ENCODE results near the gene AMMECR1L.
A peak's percentile ranks its signal among the peaks of the same experiment; 100 is the strongest.
"Not testable (repeated sequence)": the region's sequence is repeated elsewhere in the genome, so short reads cannot be mapped to it uniquely, and the experiment has no call there.

AMMECR1L gene

DNA sequence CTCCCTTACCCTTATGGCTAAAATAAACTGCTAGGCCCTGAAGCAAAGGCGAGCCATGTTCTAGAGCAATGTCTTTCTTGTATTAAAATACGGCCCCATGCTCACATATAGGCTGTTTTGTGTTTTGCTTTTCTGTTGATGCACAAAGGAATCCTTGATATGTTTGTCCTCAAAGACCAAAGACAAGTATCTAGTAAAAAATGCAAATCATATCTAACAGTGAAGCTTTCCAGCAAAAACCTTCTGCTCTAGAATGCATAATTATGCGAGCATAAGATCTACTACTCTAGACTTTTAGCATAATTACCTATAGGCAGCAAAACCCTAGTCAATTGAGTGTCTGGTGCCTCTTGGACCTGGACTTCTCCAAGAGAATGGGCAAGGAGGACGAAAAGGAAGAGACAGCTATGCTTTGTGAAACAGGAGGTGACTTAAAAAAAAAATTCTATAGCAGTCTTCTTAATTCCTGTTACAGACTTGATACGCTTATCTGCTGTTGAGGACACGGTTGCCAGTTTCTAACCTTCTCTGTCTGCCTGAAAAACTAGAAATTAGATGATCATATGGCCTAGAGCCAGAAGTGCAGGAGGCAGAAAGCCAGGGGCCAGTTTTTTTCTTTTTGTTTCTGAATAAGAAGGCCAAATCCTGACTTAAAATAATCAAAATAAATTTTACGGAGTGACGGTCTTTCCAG lies 1.5 kb upstream of the AMMECR1L start:
- DNase-seq (ENCODE audit: low read depth), result no peak

- DNase-seq (ENCODE audit: low read depth), result not testable (repeated sequence)
Measured at GRCh38 chr2:127886593-127886935, 808 bp upstream of the AMMECR1L start.

- DNase-seq (ENCODE audit: low read depth), result not testable (repeated sequence)
Measured at GRCh38 chr2:127884861-127885740, 655 bp downstream of the AMMECR1L start.

DNA sequence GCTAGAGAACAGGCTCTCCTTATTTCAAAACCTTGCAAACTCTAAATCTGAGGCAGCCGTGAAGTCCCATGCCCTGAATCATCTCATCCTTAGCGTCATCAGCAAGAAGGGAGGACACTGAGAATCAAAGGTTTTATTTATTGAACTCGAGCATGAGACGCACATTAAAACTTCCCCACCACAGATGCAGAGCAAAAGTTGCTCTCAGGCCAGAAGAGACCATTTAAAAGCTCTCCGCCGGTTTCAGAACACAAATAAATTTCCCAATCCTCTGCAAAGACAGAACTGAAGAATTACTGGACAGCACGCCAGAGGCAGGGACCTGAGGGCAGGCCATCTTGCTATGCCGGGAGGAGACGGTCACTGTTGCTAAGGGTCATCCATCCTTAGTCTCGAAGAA lies 1.3 kb downstream of the AMMECR1L start:
- DNase-seq (ENCODE audit: low read depth), result peak; percentile 63

- no peak for DNase-seq (ENCODE audit: low read depth)
Measured at GRCh38 chr2:127879899-127880298, 5.9 kb downstream of the AMMECR1L start.

- DNase-seq (ENCODE audit: low read depth), result peak; percentile 33
Measured at GRCh38 chr2:127877626-127878025, 8.1 kb downstream of the AMMECR1L start.

DNA sequence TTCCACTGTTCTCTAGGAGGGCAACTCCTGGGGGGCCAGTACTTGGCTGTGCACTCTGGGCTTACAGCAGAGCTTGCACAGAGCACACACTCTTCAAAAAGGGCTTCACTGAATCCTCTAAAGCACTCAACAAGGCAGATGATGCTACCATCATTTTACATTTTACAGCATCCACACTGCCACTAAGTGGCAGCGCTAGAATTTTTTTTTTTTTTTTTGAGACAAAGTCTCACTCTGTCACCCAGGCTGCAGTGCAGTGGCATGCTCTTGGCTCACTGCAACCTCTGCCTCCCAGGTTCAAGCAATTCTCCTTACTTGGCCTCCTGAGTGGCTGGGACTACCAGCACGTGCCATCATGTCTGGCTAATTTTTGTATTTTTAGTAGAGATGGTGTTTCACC lies 8.6 kb downstream of the AMMECR1L start:
- no peak for DNase-seq (ENCODE audit: low read depth)

DNA sequence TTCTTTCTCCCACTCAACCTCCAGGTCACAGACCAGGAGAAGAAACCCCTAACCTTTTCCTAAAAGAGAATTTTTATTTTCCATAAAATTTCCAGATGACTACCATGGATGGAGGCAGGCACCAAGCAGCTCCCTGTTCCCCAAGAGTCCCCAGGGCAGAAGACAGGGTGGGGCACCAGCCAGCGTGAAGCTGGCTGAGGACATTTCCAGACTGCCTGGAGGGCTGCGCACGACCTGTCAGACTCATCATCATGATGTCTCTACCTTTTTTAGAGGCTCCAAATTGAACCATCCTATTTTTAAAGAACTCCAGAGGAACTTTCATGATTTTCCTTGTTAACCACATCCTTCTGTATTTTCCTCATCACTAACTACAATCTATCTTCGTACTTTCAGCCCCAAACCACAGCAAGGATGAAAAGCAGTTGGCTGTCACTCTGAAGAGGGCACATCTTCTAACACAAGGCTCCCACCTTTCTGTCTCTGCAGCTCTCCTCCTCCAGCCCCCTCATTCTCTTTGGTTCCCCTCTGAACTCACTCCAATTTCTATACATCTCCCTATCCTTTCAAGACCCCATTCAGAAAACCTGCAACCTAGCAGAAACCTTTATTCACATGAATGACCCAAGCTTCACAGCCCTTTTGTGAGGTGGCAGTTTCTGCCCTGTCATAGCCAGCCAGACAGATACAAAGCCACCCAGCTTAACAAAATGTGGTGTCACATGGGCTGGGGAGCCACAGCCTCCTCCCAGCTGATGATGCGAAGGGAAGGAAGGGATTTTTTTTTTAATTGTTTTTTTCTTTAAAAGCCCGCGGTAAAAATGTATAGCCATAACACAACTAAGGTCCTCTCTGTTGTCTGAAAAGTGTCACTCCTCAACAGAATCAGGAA lies 11.1 kb downstream of the AMMECR1L start:
- DNase-seq (ENCODE audit: low read depth), result no peak

GRCh38 chr2:127873707-127874303 lies 12.0 kb downstream of the AMMECR1L start:
- DNase-seq (ENCODE audit: low read depth), result no peak

GRCh38 chr2:127872354-127872753 lies 13.4 kb downstream of the AMMECR1L start:
- DNase-seq (ENCODE audit: low read depth), result no peak

GRCh38 chr2:127865926-127866325 lies 19.8 kb downstream of the AMMECR1L start:
- no peak for DNase-seq (ENCODE audit: low read depth)

GRCh38 chr2:127864877-127865276 lies 20.9 kb downstream of the AMMECR1L start:
- DNase-seq (ENCODE audit: low read depth), result no peak

GRCh38 chr2:127862228-127862627 lies 23.5 kb downstream of the AMMECR1L start:
- DNase-seq (ENCODE audit: low read depth), result no peak

DNA sequence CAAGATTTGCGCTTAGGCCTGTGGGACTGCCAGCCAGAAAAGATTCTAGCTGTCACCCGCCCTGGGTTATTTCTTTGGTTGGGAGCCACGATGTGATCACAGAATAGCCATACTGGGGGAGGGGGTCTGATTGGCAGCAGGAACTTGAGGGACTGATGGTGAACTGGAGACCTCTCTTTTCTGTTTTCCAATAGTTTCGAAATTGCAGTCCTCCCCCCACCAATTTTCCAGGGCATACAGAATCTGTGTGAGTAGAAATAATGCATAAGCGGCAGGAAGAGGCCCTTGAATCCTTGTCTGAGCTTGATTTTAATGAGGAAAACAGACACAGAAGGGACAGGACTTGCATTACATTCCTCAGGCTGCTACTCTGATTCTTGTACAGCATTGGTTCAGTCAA lies 25.6 kb downstream of the AMMECR1L start:
- DNase-seq (ENCODE audit: low read depth), result no peak

DNA sequence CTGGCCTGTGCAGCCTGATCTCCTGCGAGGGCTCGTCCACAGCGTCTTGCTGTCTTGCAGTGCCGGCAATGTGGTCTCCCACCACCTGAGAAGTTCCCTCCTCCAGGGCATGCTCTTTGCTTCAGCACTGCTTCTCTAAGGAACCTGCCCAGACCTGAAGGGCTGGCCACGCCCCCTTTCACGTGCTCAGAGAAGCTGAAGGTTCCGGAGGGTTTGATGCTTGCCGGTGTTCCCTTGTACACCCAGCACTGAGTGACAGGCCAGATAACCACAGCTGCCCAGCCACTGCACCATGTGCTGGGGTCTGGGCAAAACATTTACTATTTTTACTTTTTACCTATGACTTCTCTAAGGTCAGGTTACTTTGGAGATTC lies 26.1 kb downstream of the AMMECR1L start:
- no peak for DNase-seq (ENCODE audit: low read depth)

GRCh38 chr2:127857265-127857808 lies 28.4 kb downstream of the AMMECR1L start:
- DNase-seq (ENCODE audit: low read depth), result no peak

DNA sequence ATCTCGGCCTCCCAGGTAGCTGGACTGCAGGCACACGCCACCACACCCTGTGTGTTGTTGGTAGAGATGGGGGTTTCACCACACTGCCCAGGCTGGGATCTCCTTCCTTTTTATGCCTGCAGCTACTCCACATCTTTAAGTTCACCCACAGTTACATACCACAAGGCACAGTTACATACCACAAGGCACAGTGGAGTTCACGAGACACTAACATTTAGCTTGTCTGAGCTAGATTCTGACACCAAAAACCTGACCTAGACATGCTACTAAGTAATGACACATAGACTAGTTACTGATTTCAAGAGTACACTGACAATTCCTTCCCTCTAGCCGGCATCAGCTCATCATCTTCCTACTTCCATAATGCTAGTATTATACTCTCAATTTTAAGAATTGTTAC lies 32.1 kb downstream of the AMMECR1L start:
- no peak for DNase-seq (ENCODE audit: low read depth)

DNA sequence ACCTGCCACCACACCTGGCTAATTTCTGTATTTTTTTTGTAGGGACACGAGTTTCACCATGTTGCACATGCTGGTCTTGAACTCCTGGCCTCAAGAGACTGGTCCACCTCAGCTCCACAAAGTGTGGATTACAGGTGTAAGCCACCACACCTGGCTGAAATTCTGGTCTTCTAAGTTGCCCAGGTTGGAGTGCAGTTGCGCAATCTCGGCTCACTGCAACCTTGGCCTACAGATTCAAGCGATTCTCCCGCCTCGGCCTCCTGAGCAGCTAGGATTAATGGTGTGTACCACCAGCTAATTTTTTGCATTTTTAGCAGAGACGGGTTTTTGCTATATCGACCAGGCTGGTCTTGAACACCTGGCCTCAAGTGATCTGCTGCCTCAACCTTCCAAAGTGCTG lies 33.4 kb downstream of the AMMECR1L start:
- DNase-seq (ENCODE audit: low read depth), result no peak

GRCh38 chr2:127847931-127848330 lies 37.8 kb downstream of the AMMECR1L start:
- no peak for DNase-seq (ENCODE audit: low read depth)

GRCh38 chr2:127844973-127845372 lies 40.8 kb downstream of the AMMECR1L start:
- DNase-seq (ENCODE audit: low read depth), result no peak

DNA sequence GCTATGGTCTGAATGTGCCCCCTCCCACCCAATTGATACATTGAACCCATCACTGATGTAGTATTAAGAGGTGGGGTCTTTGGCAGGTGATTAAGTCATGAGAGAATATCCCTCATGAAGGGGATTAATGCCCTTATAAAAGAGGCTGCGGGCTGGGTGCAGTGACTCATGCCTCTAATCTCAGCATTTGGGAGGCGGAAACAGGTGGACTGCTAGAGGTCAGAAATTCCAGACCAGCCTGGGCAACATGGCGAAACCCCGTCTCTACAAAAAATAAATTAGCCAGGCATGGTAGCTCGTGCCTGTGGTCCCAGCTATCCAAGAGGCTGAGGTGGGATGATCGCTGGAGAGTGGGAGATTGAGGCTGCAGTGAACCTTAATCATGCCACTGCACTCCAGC lies 42.1 kb downstream of the AMMECR1L start:
- DNase-seq (ENCODE audit: low read depth), result peak; percentile 16

All from amniotic epithelial cell (primary cell).